Measurements from ENCODE around the gene TRNT1. TPM values are rescaled to one million over a fixed set of nuclear protein-coding genes. Genes with fewer than 3 reads are reported as not detected.

Gene TRNT1
- total RNA-seq, 1 experiment from 2014 or later: 41.7 TPM

GRCh38 chr3:3110749-3111361 is 15.9 kb upstream of the TRNT1 start:
- BruUV-seq (replicated peaks): no TSS peak
- ChIA-PET POLR2A (ENCODE audit: low non-redundant PET) (no interaction called here), CTCF (no interaction called here)
- H3K27me3 ChIP-seq (replicated peaks; ENCODE audit: insufficient read depth, low read depth, low read length, poor library complexity): no peaks in the 10 kb centered on the region
- TF ChIP-seq CTCF (conservative IDR thresholded peaks at IDR 0.05; ENCODE audit: low read depth, low read length) (no peak), EZH2 (IDR thresholded peaks at IDR 0.05; ENCODE audit: borderline replicate concordance, low read depth, low read length, poor library complexity, severe bottlenecking) (no peak)
- no peaks in the 10 kb centered on the region for H3K36me3 ChIP-seq (ENCODE audit: insufficient read depth, low read length, poor library complexity, severe bottlenecking)
- no peak overlapping the region for H3K27ac ChIP-seq (ENCODE audit: low read depth, low read length, poor library complexity, severe bottlenecking)
- peaks cover 6% of the 10 kb centered on the region for H3K4me1 ChIP-seq (ENCODE audit: insufficient read depth, low read length, poor library complexity, severe bottlenecking)
- DNase-seq (ENCODE audit: low spot score): no peak
- intact Hi-C loops (cut with micrococcal nuclease; ENCODE audit: unreplicated experiment): no loop called here
- no peaks in the 10 kb centered on the region for H3K9me3 ChIP-seq (ENCODE audit: low read depth, low read length, poor library complexity, severe bottlenecking)
- H3K4me3 ChIP-seq (ENCODE audit: low read depth, low read length, poor library complexity, severe bottlenecking): no peak overlapping the region

DNA sequence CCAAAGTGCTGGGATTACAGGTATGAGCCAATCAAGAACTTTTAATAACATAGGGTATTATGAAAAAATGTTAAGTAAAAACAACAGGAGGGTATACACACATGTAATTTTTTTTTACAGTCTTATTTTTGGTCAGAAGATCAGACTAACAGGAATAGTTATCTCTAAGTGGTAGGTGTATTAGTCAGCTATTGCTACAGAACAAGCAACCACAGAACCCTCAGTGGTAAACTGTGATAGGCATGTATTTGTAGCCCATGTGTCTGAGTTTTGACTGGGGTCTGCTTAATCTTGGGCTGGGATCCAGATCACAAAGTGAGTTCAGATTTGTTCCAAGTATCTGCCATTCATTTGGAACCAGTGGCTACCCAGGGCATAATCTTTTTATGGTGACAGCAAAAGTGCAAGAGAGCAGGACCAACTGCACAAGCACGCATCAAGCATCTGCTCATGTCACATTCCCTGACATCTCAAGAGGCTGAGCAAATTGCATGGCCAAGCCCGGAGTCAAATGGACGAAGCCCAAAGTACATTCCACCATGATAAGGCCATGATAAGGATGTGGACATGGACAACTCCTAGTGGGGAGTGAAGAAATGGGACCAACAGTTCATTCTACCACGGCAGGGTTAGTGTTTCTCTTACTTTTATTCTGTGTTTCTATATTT is 13.6 kb upstream of the TRNT1 start:
- intact Hi-C loops (cut with micrococcal nuclease; ENCODE audit: unreplicated experiment): no loop called here
- Histone ChIP-seq H3K27me3 (replicated peaks; ENCODE audit: insufficient read depth, low read depth, low read length, poor library complexity) (no peaks in the 10 kb centered on the region), H3K36me3 (ENCODE audit: insufficient read depth, low read length, poor library complexity, severe bottlenecking) (no peaks in the 10 kb centered on the region), H3K27ac (ENCODE audit: low read depth, low read length, poor library complexity, severe bottlenecking) (no peak overlapping the region), H3K4me3 (ENCODE audit: low read depth, low read length, poor library complexity, severe bottlenecking) (no peak overlapping the region), H3K9me3 (ENCODE audit: low read depth, low read length, poor library complexity, severe bottlenecking) (no peaks in the 10 kb centered on the region), H3K4me1 (ENCODE audit: insufficient read depth, low read length, poor library complexity, severe bottlenecking) (no peaks in the 10 kb centered on the region)
- ChIA-PET POLR2A (ENCODE audit: low non-redundant PET) (no interaction called here), CTCF (no interaction called here)
- DNase-seq (ENCODE audit: low spot score): no peak
- BruUV-seq (replicated peaks): no TSS peak
- TF ChIP-seq EZH2 (IDR thresholded peaks at IDR 0.05; ENCODE audit: borderline replicate concordance, low read depth, low read length, poor library complexity, severe bottlenecking) (no peak), CTCF (conservative IDR thresholded peaks at IDR 0.05; ENCODE audit: low read depth, low read length) (no peak)

GRCh38 chr3:3117651-3118050 is 9.1 kb upstream of the TRNT1 start:
- no peak for DNase-seq (ENCODE audit: low spot score)
- Histone ChIP-seq H3K27ac (ENCODE audit: low read depth, low read length, poor library complexity, severe bottlenecking) (no peak overlapping the region), H3K4me3 (ENCODE audit: low read depth, low read length, poor library complexity, severe bottlenecking) (no peak overlapping the region), H3K36me3 (ENCODE audit: insufficient read depth, low read length, poor library complexity, severe bottlenecking) (no peaks in the 10 kb centered on the region), H3K4me1 (ENCODE audit: insufficient read depth, low read length, poor library complexity, severe bottlenecking) (no peaks in the 10 kb centered on the region), H3K9me3 (ENCODE audit: low read depth, low read length, poor library complexity, severe bottlenecking) (no peaks in the 10 kb centered on the region), H3K27me3 (replicated peaks; ENCODE audit: insufficient read depth, low read depth, low read length, poor library complexity) (no peaks in the 10 kb centered on the region)
- no TSS peak for BruUV-seq (replicated peaks)
- intact Hi-C loops (cut with micrococcal nuclease; ENCODE audit: unreplicated experiment): no loop called here
- TF ChIP-seq EZH2 (IDR thresholded peaks at IDR 0.05; ENCODE audit: borderline replicate concordance, low read depth, low read length, poor library complexity, severe bottlenecking) (no peak), CTCF (conservative IDR thresholded peaks at IDR 0.05; ENCODE audit: low read depth, low read length) (no peak)
- POLR2A ChIA-PET (ENCODE audit: low non-redundant PET): no interaction called here
- CTCF ChIA-PET: interaction anchor here (0.7 kb wide), 1 partner anchor 962 kb away, joined by 6 read pairs; no protein-coding TSS in a partner anchor
